Naive thymus-derived CD4-positive, alpha-beta T cell (primary cell): ENCODE measurements around the gene IZUMO2. TPM values are rescaled to one million over a fixed set of nuclear protein-coding genes. Genes with fewer than 3 reads are reported as not detected.
"Not testable (repeated sequence)": the region's sequence is repeated elsewhere in the genome, so short reads cannot be mapped to it uniquely, and the experiment has no call there.

Experiments used
- ATAC-seq: fragments of 150-1000 bp; cut with Tn5 transposase; 2 replicates; pipeline ENCODE4 v1.10.0; 2021; ENCODE audit warnings: mild to moderate bottlenecking, moderate library complexity
- CTCF ChIA-PET: fragments of 350-600 bp; sonication (Branson Sonifier 250); formaldehyde crosslinking; loops from one replicate; lab custom pipeline; 2021; ENCODE audit warnings: antibody characterized with exemption; lab: Charles Lee
- POLR2A ChIA-PET: fragments of 350-600 bp; sonication (Branson Sonifier 250); formaldehyde crosslinking; loops from one replicate; lab custom pipeline; 2021; ENCODE audit warnings: antibody characterized with exemption, inconsistent platforms; lab: Charles Lee
- DNase-seq, 9 donors: peaks; one replicate each; pipeline versions ENCODE4 v3.0.0 to v3.0.0-alpha.2; 2020 to 2022; ENCODE audit warnings: mixed read lengths in 1 of 9
- H3K27ac ChIP-seq: one replicate; pipeline ENCODE4 v1.7.0; 2013; ENCODE audit warnings: mild to moderate bottlenecking, low read depth, low read length, moderate library complexity
- H3K27me3 ChIP-seq, 2 donors: one replicate each; pipeline ENCODE4 v1.7.0; 2013; ENCODE audit warnings: low read length in 2 of 2, mild to moderate bottlenecking in 2 of 2, moderate library complexity in 2 of 2; ENCODE audit not compliant: control insufficient read depth in 2 of 2, insufficient read depth in 2 of 2
- H3K36me3 ChIP-seq, 3 experiments: 1 replicate in 2 of 3; 2 replicates in 1 of 3; pipeline ENCODE4 v1.7.0; 2013; ENCODE audit warnings: low read length in 3 of 3, mild to moderate bottlenecking in 3 of 3, moderate library complexity in 1 of 3; ENCODE audit not compliant: insufficient read depth in 3 of 3, control insufficient read depth in 2 of 3
- H3K4me1 ChIP-seq, 2 donors: one replicate each; pipeline ENCODE4 v1.7.0; 2013; ENCODE audit warnings: low read length in 2 of 2, mild to moderate bottlenecking in 2 of 2, moderate library complexity in 1 of 2; ENCODE audit not compliant: control insufficient read depth in 2 of 2, insufficient read depth in 2 of 2
- H3K4me3 ChIP-seq: 2 replicates; pipeline ENCODE4 v1.7.0; 2013; ENCODE audit warnings: mild to moderate bottlenecking, low read length
- H3K9me3 ChIP-seq, 3 experiments: 1 replicate in 2 of 3; 2 replicates in 1 of 3; pipeline ENCODE4 v1.7.0; 2013; ENCODE audit warnings: low read length in 3 of 3; ENCODE audit not compliant: control insufficient read depth in 2 of 3
- H3K27ac Mint-ChIP-seq, 9 donors: one replicate each; pipeline ENCODE4 v1.8.0; 2020 to 2022; ENCODE audit warnings: mixed read lengths in 9 of 9, mild to moderate bottlenecking in 8 of 9, moderate library complexity in 5 of 9, inconsistent platforms in 2 of 9
- H3K27me3 Mint-ChIP-seq, 5 donors: one replicate each; pipeline ENCODE4 v1.8.0; 2021 to 2022; ENCODE audit warnings: mixed read lengths in 5 of 5, mild to moderate bottlenecking in 1 of 5
- H3K36me3 Mint-ChIP-seq, 5 donors: one replicate each; pipeline ENCODE4 v1.8.0; 2020 to 2022; ENCODE audit warnings: mixed read lengths in 5 of 5, mild to moderate bottlenecking in 3 of 5, inconsistent platforms in 1 of 5
- H3K4me1 Mint-ChIP-seq, 7 donors: one replicate each; pipeline ENCODE4 v1.8.0; 2020 to 2022; ENCODE audit warnings: mixed read lengths in 7 of 7, mild to moderate bottlenecking in 3 of 7, inconsistent platforms in 1 of 7
- H3K4me3 Mint-ChIP-seq, 10 donors: one replicate each; pipeline ENCODE4 v1.8.0; 2020 to 2022; ENCODE audit warnings: mild to moderate bottlenecking in 10 of 10, mixed read lengths in 10 of 10, moderate library complexity in 6 of 10, inconsistent platforms in 2 of 10
- H3K9me3 Mint-ChIP-seq, 11 donors: one replicate each; pipeline ENCODE4 v1.8.0; 2020 to 2022; ENCODE audit warnings: mixed read lengths in 11 of 11, mild to moderate bottlenecking in 4 of 11, inconsistent platforms in 1 of 11, moderate library complexity in 1 of 11
- intact Hi-C, 2 donors: fragments of 100-400 bp; cut with micrococcal nuclease; formaldehyde crosslinking; loops; one replicate each; pipeline ENCODE4 v1.15.1; 2023
- polyA plus RNA-seq, 2 donors: library from polyadenylated mRNA; unstranded; fragments of 300-500 nt; fragmentation: Illumina TruSeq; gene quantifications; one replicate each; pipeline ENCODE4 v1.2.3, GENCODE V29; 2021
- total RNA-seq, 6 experiments: library from RNA in 5 of 6; stranded (reverse) in 5 of 6; gene quantifications; 1 replicate in 5 of 6; 2 replicates in 1 of 6; pipeline ENCODE4 v1.2.3 and lab custom pipeline; 2021 to 2026

Gene IZUMO2
- total and polyA plus RNA-seq, 7 experiments from 2014 or later, result not detected

- H3K9me3 ChIP-seq, H3K27me3 Mint-ChIP-seq, H3K36me3 ChIP-seq, ATAC-seq, H3K9me3 Mint-ChIP-seq, H3K4me1 Mint-ChIP-seq, H3K36me3 Mint-ChIP-seq, H3K4me1 ChIP-seq, intact Hi-C loops, H3K27me3 ChIP-seq, POLR2A ChIA-PET, H3K27ac ChIP-seq, H3K4me3 ChIP-seq, H3K27ac Mint-ChIP-seq, H3K4me3 Mint-ChIP-seq: not testable (repeated sequence)
- peak in 3 of 9 donors; percentile 16 to 42 (median 42) for DNase-seq
- CTCF ChIA-PET, result interaction anchor here (0.6 to 1.6 kb wide), 4 partner anchors 10 to 218 kb away, joined by 3 to 8 read pairs (median 5); no protein-coding TSS in a partner anchor
These were observed 26.3 kb downstream of the IZUMO2 start for GRCh38 chr19:50136603-50137365.

- H3K4me3 ChIP-seq, H3K4me1 ChIP-seq, H3K4me3 Mint-ChIP-seq, H3K27me3 Mint-ChIP-seq, ATAC-seq, H3K4me1 Mint-ChIP-seq, intact Hi-C loops, H3K27me3 ChIP-seq, H3K9me3 Mint-ChIP-seq, H3K27ac Mint-ChIP-seq, H3K9me3 ChIP-seq, H3K27ac ChIP-seq, H3K36me3 Mint-ChIP-seq, POLR2A ChIA-PET, H3K36me3 ChIP-seq: not testable (repeated sequence)
- DNase-seq, result peak in 1 of 9 donors; percentile 8
- CTCF ChIA-PET, result interaction anchor here (0.6 to 1.6 kb wide), 5 partner anchors 11 to 338 kb away, joined by 3 to 8 read pairs (median 4); no protein-coding TSS in a partner anchor
These were observed 27.1 kb downstream of the IZUMO2 start for GRCh38 chr19:50135856-50136602.

- DNase-seq, H3K9me3 Mint-ChIP-seq, H3K4me3 Mint-ChIP-seq, H3K27me3 Mint-ChIP-seq, H3K9me3 ChIP-seq, ATAC-seq, H3K4me3 ChIP-seq, H3K27me3 ChIP-seq, intact Hi-C loops, H3K36me3 ChIP-seq, H3K4me1 ChIP-seq, H3K27ac Mint-ChIP-seq, H3K27ac ChIP-seq, H3K36me3 Mint-ChIP-seq, POLR2A ChIA-PET, H3K4me1 Mint-ChIP-seq: not testable (repeated sequence)
- CTCF ChIA-PET, result interaction anchor here (0.6 to 1.6 kb wide), 4 partner anchors 12 to 339 kb away, joined by 3 to 8 read pairs (median 5); no protein-coding TSS in a partner anchor
These were observed 28.0 kb downstream of the IZUMO2 start for GRCh38 chr19:50134777-50135719.

- H3K36me3 ChIP-seq, H3K27ac Mint-ChIP-seq, H3K4me3 Mint-ChIP-seq, CTCF ChIA-PET, H3K4me3 ChIP-seq, H3K4me1 ChIP-seq, intact Hi-C loops, ATAC-seq, H3K9me3 Mint-ChIP-seq, H3K36me3 Mint-ChIP-seq, H3K27me3 Mint-ChIP-seq, H3K9me3 ChIP-seq, H3K27ac ChIP-seq, H3K27me3 ChIP-seq, H3K4me1 Mint-ChIP-seq, POLR2A ChIA-PET: not testable (repeated sequence)
- DNase-seq, result peak in 1 of 9 donors; percentile 16
These were observed 29.3 kb downstream of the IZUMO2 start for GRCh38 chr19:50133518-50134492.

- H3K4me1 ChIP-seq, CTCF ChIA-PET, H3K4me1 Mint-ChIP-seq, H3K4me3 ChIP-seq, intact Hi-C loops, DNase-seq, H3K36me3 ChIP-seq, H3K9me3 Mint-ChIP-seq, H3K9me3 ChIP-seq, H3K27me3 ChIP-seq, H3K4me3 Mint-ChIP-seq, H3K27me3 Mint-ChIP-seq, H3K27ac Mint-ChIP-seq, H3K27ac ChIP-seq, H3K36me3 Mint-ChIP-seq, POLR2A ChIA-PET, ATAC-seq: not testable (repeated sequence)
These were observed 59.1 kb downstream of the IZUMO2 start for GRCh38 chr19:50104012-50104411.

- H3K4me3 ChIP-seq, CTCF ChIA-PET, H3K4me1 ChIP-seq, POLR2A ChIA-PET, H3K27me3 ChIP-seq, H3K27ac Mint-ChIP-seq, H3K27ac ChIP-seq, H3K36me3 Mint-ChIP-seq, DNase-seq, intact Hi-C loops, H3K4me1 Mint-ChIP-seq, H3K36me3 ChIP-seq, H3K9me3 Mint-ChIP-seq, H3K27me3 Mint-ChIP-seq, H3K4me3 Mint-ChIP-seq, ATAC-seq, H3K9me3 ChIP-seq: not testable (repeated sequence)
These were observed 59.7 kb downstream of the IZUMO2 start for GRCh38 chr19:50103405-50103804.
